RWPE1 (cell line): Measurements from ENCODE around the gene LRRC55.

ENCODE experiments used
- CTCF ChIA-PET: fragments of 350-600 bp; sonication (Branson Sonifier 250); formaldehyde crosslinking; extraction: SDS; loops from one replicate; lab custom pipeline; 2021; lab: Yijun Ruan, JAX
- POLR2A ChIA-PET: fragments of 400-600 bp; formaldehyde crosslinking; extraction: SDS; loops from one replicate; lab custom pipeline; 2020; ENCODE audit warnings: antibody characterized with exemption; ENCODE audit not compliant: low non-redundant PET; lab: Yijun Ruan, JAX
- DNase-seq: peaks from one replicate; pipeline ENCODE4 v3.0.0; 2012; ENCODE audit warnings: low spot score
- H3K27ac ChIP-seq: fragments of 450-650 bp; 2 replicates; pipeline ENCODE4 v1.5.1; 2017
- CTCF ChIP-seq: fragments of 450-650 bp; conservative IDR thresholded peaks from 2 replicates; pipeline ENCODE4 v1.5.1; 2017; ENCODE audit warnings: low read depth, mild to moderate bottlenecking

LRRC55 gene

GRCh38 chr11:57179681-57180080 lies 2.1 kb upstream of the LRRC55 start:
- no peak for TF ChIP-seq CTCF
- ChIA-PET POLR2A (no interaction called here), CTCF (interaction anchor here (0.7 kb wide), 1 partner anchor 621 kb away, joined by 3 read pairs; no protein-coding TSS in a partner anchor)
- DNase-seq, result no peak
- no peak overlapping the region for H3K27ac ChIP-seq

- TF ChIP-seq CTCF, result no peak
These were observed 1.6 kb upstream of the LRRC55 start for GRCh38 chr11:57180081-57180561.

GRCh38 chr11:57180964-57181363 lies 789 bp upstream of the LRRC55 start:
- H3K27ac ChIP-seq, result no peak overlapping the region
- DNase-seq, result no peak
- POLR2A ChIA-PET, result no interaction called here
- CTCF ChIA-PET, result no interaction called here
- no peak for TF ChIP-seq CTCF

More at GRCh38 chr11:57180081-57180561, 1.6 kb upstream of the LRRC55 start:
- ChIA-PET POLR2A (no interaction called here), CTCF (interaction anchor here (0.7 kb wide), 1 partner anchor 620 kb away, joined by 3 read pairs; no protein-coding TSS in a partner anchor)
- H3K27ac ChIP-seq, result no peak overlapping the region
- no peak for DNase-seq

- DNase-seq, result no peak
- TF ChIP-seq CTCF, result no peak
- POLR2A ChIA-PET, result no interaction called here
- CTCF ChIA-PET, result no interaction called here
- H3K27ac ChIP-seq, result no peak overlapping the region
These were observed 1.1 kb downstream of the LRRC55 start for GRCh38 chr11:57182896-57183295.

GRCh38 chr11:57190548-57190947 lies 8.8 kb downstream of the LRRC55 start:
- DNase-seq, result no peak
- no peak for TF ChIP-seq CTCF
- H3K27ac ChIP-seq, result no peak overlapping the region
- POLR2A ChIA-PET, result no interaction called here
- CTCF ChIA-PET, result no interaction called here

- TF ChIP-seq CTCF, result no peak
- no peak for DNase-seq
- ChIA-PET CTCF (no interaction called here), POLR2A (no interaction called here)
- H3K27ac ChIP-seq, result no peak overlapping the region
These were observed 9.8 kb downstream of the LRRC55 start for GRCh38 chr11:57191311-57192219.
